GM12878 (cell line): ENCODE results near the gene TXN2.

ENCODE experiments used
- CEBPB ChIP-seq, 2 experiments: fragments of 150-350 bp in 1 of 2; IDR thresholded peaks; 2 replicates each; pipeline ENCODE4 v1.6.1; 2012 to 2014; ENCODE audit warnings: low read depth in 2 of 2, low read length in 2 of 2, borderline replicate concordance in 1 of 2, inconsistent platforms in 1 of 2
- CHD1 ChIP-seq: IDR thresholded peaks from 2 replicates; pipeline ENCODE4 v1.6.1; 2012; ENCODE audit warnings: low read depth, low read length, improper control_type of control experiment
- CREB1 ChIP-seq: IDR thresholded peaks from 2 replicates; pipeline ENCODE4 v1.6.1; 2012; ENCODE audit warnings: low read depth, mild to moderate bottlenecking, inconsistent platforms
- CTCF ChIP-seq, 3 experiments: IDR thresholded peaks in 2 of 3; conservative IDR thresholded peaks in 1 of 3; 2 replicates each; pipeline ENCODE4 v1.5.1; 2011; ENCODE audit warnings: low read depth in 3 of 3, low read length in 3 of 3, mild to moderate bottlenecking in 3 of 3, control low read depth in 2 of 3, moderate library complexity in 2 of 3, inconsistent platforms in 1 of 3, mixed read lengths in 1 of 3; ENCODE audit not compliant: control insufficient read depth in 2 of 3, insufficient read depth in 1 of 3; ENCODE audit errors: extremely low read depth in 1 of 3
- EGR1 ChIP-seq, 2 experiments: IDR thresholded peaks; 1 replicate in 1 of 2; 2 replicates in 1 of 2; pipeline ENCODE4 v1.6.1; 2011 to 2012; ENCODE audit warnings: low read depth in 2 of 2, low read length in 2 of 2, borderline replicate concordance in 1 of 2, mild to moderate bottlenecking in 1 of 2, moderate library complexity in 1 of 2
- GABPA ChIP-seq: IDR thresholded peaks from 2 replicates; pipeline ENCODE4 v1.6.1; 2014; ENCODE audit warnings: antibody characterized with exemption, low read depth, mild to moderate bottlenecking, inconsistent platforms
- IKZF1 ChIP-seq: fragments of 450-650 bp; conservative IDR thresholded peaks from 2 replicates; pipeline ENCODE4 v1.6.1; 2017; ENCODE audit warnings: antibody characterized with exemption, mild to moderate bottlenecking
- IRF3 ChIP-seq: fragments of 450-650 bp; IDR thresholded peaks from 2 replicates; pipeline ENCODE4 v1.6.1; 2014; ENCODE audit warnings: mild to moderate bottlenecking
- JUNB ChIP-seq: IDR thresholded peaks from 2 replicates; pipeline ENCODE4 v1.6.1; 2016; ENCODE audit warnings: antibody characterized with exemption, mild to moderate bottlenecking
- JUND ChIP-seq: IDR thresholded peaks from 2 replicates; pipeline ENCODE4 v1.6.1; 2012; ENCODE audit warnings: low read depth, mild to moderate bottlenecking, low read length, improper control_type of control experiment, moderate library complexity
- POLR2A ChIP-seq: IDR thresholded peaks from 2 replicates; pipeline ENCODE4 v1.6.1; 2011; ENCODE audit warnings: low read depth, mild to moderate bottlenecking, low read length
- POLR2AphosphoS5 ChIP-seq: IDR thresholded peaks from 2 replicates; pipeline ENCODE4 v1.6.1; 2011; ENCODE audit warnings: mild to moderate bottlenecking, low read length, inconsistent platforms

- TF ChIP-seq POLR2A (no peak), GABPA (no peak), IRF3 (no peak), POLR2AphosphoS5 (no peak), CTCF (IDR thresholded peaks at IDR 0.05 in 2 of 3, conservative IDR thresholded peaks at IDR 0.05 in 1 of 3; ENCODE audit: control insufficient read depth in 2 of 3, extremely low read depth in 1 of 3, insufficient read depth in 1 of 3, low read depth in 3 of 3, low read length in 3 of 3) (no peak), JUNB (no peak), IKZF1 (no peak), CREB1 (no peak), CEBPB (IDR thresholded peaks at IDR 0.05; ENCODE audit: borderline replicate concordance in 1 of 2, low read depth in 2 of 2, low read length in 2 of 2) (no peak), CHD1 (no peak), JUND (no peak), EGR1 (IDR thresholded peaks at IDR 0.05; ENCODE audit: borderline replicate concordance in 1 of 2, low read depth in 2 of 2, low read length in 2 of 2) (no peak)
These were observed 33.3 kb upstream of the TXN2 start for GRCh38 chr22:36514766-36515165.
